Effector CD8-positive, alpha-beta T cell (primary cell): ENCODE measurements around the gene NRXN3.
"Not testable (repeated sequence)": the region's sequence is repeated elsewhere in the genome, so short reads cannot be mapped to it uniquely, and the experiment has no call there.

ENCODE experiments used
- DNase-seq: peaks from one replicate; lab custom pipeline; 2025; lab: John Stamatoyannopoulos, UW

The NRXN3 gene

DNA sequence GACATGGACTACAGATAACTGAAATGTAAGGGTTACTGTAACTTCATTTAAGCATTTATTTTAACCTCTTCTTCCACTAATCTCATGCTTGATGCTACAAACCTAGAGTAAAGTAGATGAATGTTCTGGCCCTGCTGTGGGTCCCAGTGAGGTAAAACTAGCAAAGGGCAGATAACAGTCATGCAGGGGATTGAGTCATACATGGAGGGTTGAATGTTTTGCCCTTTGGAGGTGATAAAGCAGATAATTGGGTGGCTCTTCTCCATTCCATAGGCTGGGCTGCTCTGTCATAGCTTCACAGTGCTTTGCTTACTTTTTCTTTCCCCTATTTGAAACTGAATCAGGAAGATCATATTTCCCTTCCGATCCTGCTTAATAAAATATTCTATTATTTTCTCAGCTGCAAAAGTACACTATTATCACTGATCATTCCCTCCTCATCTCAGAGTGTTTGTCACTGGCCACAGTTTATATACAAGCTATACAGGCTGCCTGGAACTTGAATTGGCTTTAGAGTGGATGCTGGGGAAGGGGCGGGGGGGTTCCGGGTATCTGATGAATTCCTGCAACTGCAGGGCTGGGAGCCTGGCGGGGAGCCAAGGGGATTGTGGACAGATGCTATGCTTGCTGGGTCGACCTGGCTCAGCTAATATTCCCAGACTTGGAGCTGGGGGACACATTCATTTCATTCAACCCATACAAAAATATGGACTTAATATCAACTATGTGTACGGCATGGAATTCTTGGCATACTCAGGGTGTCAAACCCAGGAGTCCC, 235.1 kb downstream of the NRXN3 start:
- no peak for DNase-seq

GRCh38 chr14:78412475-78412874, 242.3 kb downstream of the NRXN3 start:
- DNase-seq = no peak

GRCh38 chr14:78414172-78414571, 244.0 kb downstream of the NRXN3 start:
- no peak for DNase-seq

DNA sequence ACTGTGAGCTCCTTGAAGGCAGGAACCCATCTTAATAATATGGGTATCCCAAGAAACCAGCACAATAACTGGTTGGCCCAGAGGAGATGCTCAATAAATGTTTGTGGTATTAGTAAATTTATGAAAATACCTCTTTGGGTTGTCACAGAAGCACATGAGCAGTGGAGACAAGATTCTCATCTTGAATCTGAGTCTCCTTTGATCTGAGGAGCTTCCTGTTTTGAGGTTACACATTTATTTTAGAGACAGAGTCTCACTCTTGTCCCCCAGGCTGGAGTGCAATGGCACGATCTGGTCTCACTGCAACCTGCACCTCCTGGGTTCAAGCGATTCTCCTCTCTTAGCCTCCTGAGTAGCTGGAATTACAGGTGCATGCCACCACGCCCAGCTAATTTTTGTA, 247.4 kb downstream of the NRXN3 start:
- no peak for DNase-seq

DNA sequence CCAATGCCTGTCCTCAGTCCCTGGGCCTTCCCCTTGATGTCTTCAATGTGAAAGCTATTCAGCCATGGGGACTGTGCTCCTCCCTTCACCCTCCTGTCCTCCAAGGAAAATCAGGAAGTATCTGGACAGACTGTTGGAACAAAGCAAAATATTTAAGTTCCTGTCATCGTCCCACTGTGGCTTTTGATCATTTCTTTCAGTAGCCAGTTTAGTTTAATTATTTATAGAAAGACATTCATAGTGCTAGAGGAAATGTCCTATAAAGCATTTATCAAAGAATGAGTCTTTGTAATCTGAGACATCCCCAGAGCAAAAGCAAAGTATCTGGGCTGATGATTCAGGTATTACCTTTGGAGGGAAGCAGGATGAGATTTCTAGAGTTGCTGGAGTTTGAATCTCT, 254.1 kb downstream of the NRXN3 start:
- DNase-seq = no peak

DNA sequence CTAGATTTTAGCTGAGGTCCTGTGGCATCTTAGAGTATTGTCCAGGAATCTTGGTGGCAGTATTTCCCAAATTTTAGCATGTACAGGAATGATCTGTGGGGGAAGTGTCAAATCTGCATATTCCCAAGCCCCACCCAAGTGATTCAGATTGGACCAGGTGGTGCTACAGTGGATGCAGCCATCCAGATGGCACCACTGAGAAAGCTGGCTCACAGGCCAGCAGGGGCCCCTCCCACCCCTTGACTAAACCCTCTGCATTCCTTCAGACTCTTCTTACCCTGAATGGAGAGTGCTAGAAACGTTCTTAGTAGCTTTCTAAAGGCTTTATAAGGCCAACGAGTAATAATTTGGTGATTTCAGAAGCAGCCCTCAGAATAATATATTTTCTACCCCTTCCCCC, 255.2 kb downstream of the NRXN3 start:
- no peak for DNase-seq

DNA sequence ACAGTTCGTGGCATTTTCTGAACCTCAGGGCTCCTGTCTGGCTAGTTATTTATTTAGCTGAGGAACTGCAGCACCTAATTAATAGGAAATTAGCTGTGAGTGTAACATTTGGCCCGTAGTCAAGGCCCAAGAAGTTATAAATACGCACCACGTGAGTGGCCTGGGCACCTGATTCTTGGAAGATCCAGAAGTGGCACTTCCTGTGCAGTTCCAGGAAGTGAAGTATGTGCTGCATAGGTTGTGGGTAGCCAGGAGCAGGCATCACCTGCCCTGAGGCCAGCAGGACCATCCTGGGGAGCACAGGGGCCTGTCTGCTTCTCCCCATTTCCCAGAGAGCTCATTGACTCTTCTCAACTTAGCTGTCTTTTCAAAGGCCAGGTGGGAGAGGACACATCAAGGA, 255.6 kb downstream of the NRXN3 start:
- no peak for DNase-seq

- no peak for DNase-seq
These were observed 261.9 kb downstream of the NRXN3 start for GRCh38 chr14:78432046-78432445.

DNA sequence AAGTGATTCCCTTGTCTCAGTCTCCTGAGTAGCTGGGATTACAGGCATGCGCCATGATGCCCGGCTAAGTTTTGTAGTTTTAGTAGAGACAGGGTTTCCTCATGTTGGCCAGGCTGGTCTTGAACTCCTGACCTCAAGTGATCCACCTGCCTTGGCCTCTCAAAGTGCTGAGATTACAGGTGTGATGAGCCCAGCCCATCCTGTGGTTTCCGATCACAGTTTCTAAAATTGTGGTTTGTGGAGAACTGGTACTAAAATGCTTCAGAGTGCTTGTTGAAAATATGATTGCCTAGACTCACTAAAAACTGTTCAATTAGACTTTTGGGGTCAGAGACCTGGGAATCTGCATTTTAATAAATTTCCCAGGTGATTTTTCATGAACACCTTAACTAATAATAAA, 267.3 kb downstream of the NRXN3 start:
- not testable (repeated sequence) for DNase-seq

GRCh38 chr14:78440356-78440894, 270.3 kb downstream of the NRXN3 start:
- DNase-seq = no peak

DNA sequence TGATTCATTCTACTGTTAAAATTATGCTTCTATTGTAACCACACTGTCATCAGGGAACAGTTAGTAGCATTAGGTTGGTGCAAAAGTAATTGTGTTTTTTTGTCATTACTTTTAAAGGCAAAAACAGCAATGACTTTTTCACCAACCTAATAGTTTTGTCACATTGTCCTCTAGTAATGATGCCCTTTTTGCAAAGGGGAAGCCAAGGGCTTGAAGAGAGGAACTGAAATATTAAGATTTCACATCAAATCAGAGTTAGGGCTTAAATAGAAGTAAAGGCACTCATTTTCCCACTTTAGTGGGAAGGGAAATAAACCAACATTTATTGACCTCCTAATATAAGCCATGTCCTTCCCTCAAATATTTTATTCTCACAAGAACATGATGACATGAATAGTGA, 273.7 kb downstream of the NRXN3 start:
- no peak for DNase-seq

GRCh38 chr14:78445275-78445674, 275.1 kb downstream of the NRXN3 start:
- no peak for DNase-seq

GRCh38 chr14:78446807-78447206, 276.6 kb downstream of the NRXN3 start:
- no peak for DNase-seq

GRCh38 chr14:78448164-78449094, 278.3 kb downstream of the NRXN3 start:
- DNase-seq = no peak

GRCh38 chr14:78450669-78451318, 280.6 kb downstream of the NRXN3 start:
- DNase-seq = no peak

- DNase-seq = no peak
These were observed 281.1 kb downstream of the NRXN3 start for GRCh38 chr14:78451319-78451695.

- DNase-seq = no peak
These were observed 285.8 kb downstream of the NRXN3 start for GRCh38 chr14:78455896-78456435.

DNA sequence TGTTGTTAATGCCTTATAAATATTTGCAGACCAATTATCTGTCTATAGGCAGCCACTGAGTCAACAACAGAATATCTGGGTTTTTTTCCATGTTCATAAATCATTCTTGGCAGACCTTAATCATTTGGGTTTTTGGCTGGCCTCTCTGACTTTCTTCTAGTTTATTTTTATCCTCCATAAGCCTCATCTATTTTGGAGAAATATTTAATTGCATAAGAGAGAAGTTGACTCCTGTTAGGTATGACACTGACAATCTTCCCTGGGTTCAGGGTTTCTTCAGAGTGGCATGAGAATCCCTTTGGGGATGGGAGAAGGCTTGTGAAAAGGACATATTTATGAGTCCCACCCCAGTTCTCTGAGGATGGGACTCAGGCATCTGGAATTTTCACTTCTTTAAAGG, 299.8 kb downstream of the NRXN3 start:
- no peak for DNase-seq

- no peak for DNase-seq
These were observed 309.1 kb downstream of the NRXN3 start for GRCh38 chr14:78479127-78479780.

GRCh38 chr14:78484028-78484427, 313.9 kb downstream of the NRXN3 start:
- no peak for DNase-seq

DNA sequence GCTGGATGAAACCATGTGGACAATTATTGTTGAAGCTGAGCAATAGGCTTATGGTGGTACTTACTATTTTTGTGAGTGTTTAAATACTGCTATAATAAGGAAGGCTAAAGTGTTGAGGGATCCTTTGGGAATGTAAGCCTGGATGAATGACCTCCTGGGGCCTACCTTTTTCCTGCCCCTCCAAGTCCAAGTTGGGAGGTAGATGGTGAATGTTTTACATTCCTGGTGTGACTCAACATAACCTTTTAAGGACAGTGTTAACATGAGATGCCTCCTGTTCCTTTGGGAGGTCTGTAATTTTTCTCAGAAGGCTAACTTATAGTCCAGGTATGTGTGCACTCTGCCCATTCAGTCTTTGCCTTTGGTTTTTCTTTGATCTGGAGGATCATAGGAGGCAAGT, 315.9 kb downstream of the NRXN3 start:
- DNase-seq = no peak

- DNase-seq = no peak
These were observed 316.4 kb downstream of the NRXN3 start for GRCh38 chr14:78486621-78487020.
